GM18861 (cell line): Measurements from ENCODE around the gene CEBPG.

ENCODE experiments used
- ATAC-seq: cut with Tn5 transposase; IDR thresholded peaks from one replicate; pipeline ENCODE4 v1.9.1; 2021; ENCODE audit not compliant: unreplicated experiment

The CEBPG gene

DNA sequence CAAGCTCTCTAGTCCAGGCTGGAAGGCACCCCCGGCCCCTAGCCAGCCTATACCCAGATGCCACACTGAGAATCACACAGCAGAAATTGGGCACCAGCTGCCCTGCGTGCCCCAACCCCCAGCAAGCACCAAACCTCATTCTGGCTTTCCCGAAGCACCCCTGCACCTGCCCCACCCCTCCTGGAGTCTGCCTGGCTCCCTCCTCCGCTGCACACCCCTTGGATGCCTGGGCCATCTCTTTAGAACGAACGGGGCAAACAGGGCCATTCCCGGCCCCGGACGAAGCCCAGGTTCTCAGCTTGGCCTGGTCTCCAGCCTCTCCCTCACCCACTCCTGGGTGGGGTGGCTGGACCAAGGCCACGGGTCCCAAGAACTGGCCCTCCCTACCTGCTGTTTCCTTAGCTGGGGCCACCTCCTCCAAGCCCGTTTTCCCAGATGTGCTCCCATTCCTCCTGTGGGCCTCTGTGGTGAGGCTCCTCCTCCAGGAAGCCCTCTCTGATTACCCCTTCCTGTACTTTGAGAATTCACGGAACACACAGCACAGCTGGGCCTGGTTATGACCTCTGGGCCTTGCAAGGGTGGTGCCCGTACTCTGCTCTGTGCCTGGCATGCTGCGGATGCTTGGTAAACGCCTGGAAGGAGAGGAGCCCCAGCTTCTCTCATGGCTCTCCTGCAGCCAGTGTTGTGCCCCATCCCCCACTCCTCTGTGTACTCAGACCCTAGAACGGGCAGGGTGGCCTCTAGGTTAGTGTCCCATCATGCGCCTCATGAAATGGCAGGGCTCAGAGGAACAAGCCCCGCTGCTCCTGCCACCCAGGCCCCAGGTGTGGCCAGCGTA, 21.4 kb downstream of the CEBPG start:
- no peak for ATAC-seq

DNA sequence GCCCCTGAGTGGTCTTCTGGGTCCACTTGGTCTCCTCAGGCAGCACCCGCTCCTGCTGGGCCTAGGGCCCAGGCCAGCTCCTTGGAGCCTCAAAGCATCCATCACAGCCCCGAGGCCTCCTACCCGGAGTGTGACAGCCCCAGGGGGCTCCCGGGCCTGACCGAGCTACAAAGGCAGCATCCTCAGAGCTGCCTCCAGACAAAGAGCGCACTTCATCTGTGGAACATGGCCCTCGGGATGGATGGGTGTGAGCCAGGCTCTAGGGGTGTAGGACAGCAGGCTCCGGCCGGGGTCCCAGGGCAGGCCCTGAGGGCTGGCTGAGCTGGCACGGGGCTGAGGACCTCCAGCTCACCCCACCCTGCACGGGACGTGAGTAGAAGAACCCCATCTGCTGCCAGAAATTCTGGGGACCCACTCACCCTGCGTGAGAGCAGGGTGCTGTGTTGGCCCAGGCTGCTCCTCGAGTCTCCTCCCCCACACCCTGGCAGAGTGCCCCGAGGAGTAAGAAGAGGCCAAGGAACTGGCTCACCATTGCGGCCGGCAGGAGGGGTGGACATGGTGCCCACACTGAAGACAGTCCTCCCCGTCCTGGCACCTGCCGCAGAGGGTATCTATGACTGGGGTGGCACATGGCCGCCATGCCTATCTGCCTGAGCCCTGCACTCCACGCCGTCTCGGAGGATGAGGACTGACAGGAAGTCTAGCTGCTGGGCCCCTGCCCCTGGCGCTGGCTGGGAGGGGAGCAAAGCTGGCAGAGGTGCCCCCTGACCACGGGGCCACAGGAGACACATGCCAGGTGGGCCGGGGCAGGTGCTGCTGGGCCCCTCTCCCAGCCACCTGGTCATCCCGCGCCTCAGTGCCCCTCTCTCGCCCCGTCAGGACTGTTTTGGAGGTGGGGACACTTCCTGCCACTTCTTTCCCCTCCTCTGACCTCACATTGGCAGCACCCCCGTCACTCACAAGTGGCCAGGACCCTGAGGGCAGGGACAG, 22.3 kb downstream of the CEBPG start:
- ATAC-seq, result no peak

DNA sequence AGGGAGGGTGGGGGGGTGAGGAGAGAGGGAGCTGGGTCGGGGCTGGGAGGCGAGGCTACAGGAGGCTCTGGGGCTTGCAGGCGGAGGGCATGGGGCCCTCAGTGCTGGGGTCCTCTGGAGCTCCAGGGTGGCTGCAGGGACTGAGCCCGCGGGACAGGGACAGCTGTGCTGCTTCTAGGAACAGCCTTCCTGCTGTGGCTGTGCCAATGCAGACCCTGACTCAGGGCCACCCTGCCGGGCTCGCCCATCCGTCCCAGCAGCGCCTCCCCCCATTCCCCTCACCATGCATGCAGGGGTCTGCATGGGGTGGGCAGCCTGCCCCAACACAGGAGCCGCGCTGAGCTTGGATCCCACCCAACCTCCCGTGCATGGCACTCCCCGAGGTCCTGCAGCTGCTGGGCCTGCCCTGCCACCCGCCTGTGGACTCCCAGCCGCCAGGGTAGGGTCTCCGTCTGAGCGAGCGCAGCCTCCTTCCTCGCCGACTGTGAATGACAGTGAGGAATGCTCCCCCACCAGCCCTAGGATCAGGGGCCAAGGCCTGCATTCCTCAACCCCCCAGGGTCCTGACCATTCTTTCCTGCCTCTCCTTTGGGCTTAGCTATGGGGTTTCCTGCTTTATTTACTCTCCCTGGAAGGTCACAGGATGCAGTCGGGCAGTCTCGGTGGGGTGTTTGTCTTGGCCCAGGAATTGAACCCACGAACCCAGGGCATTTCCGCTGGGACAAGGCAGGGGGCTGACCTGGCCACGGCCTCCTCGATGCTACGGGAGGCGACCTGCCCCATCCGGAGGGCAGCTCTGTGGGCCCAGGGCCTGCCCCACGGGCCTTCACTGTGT, 23.4 kb downstream of the CEBPG start:
- ATAC-seq, result no peak

DNA sequence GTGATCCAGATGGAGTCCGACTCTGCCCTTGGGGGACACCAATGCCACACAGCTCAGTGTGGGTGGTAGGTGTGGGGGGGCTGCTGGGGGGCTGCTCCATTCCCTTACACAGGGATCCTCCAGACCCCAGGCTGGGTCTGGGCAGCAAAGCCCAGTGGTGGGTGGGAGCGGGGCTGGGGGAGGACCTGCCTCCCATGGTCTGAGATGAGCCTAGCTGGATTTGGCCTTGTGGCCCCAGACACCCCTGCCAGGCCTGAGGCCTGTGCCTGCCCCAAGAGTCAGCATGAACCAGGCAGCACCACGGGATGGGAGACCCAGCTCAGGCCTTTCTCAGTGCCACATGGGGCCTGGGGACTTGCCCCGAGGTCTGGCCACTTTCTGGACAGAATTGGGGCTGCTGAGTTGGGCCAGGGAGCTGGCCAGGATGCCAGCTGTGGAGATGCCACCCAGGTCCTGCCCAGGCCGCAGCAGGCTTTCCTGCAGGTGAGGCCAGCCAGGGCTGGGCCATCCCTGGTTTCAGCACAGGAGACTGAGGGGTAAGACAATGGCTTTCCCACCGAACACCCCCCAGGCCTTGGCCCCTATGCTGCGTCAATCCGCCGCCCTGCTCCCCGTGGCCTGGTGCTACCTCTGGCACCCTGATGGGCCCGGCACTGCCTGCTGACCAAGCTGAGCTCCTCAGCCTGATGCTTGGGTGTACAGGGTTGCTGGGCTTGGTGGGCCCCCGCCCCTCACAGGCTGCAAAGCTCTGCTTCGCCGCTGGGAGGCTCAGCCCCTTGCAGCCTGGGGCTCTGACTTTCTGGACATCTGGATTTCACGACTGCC, 24.2 kb downstream of the CEBPG start:
- no peak for ATAC-seq

DNA sequence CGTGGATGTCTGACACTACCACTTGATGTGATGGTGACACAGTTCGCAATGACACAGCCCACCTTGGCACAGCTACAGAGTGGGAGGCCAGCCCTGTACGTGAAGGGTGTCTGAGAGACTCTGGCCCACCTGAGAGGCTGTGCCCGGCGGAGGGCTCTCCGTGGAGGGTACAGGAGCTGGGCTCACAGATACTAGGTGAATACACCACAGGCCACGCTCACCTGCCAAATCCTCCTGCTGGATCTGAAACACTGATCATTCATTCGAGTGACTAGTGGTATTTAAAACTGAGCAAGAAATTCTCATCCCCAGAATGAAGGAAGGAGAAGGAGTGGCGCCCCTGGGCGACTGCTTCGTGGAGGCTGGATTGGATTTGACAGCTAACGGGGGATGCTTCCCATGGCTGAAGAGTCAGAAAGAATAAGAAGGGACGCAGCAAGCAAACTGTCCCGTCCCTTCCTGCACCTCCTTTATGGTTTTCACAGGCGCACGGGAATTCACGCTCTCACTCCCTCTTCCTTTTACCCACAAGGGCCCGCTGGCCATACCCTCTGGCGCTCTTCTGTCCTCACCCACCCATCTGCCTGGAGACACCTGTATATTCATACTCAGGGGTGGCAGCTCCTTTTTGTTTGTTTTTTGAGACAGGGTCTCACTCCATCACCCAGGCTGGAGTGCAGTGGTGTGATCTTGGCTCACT, 25.0 kb downstream of the CEBPG start:
- ATAC-seq, result no peak

DNA sequence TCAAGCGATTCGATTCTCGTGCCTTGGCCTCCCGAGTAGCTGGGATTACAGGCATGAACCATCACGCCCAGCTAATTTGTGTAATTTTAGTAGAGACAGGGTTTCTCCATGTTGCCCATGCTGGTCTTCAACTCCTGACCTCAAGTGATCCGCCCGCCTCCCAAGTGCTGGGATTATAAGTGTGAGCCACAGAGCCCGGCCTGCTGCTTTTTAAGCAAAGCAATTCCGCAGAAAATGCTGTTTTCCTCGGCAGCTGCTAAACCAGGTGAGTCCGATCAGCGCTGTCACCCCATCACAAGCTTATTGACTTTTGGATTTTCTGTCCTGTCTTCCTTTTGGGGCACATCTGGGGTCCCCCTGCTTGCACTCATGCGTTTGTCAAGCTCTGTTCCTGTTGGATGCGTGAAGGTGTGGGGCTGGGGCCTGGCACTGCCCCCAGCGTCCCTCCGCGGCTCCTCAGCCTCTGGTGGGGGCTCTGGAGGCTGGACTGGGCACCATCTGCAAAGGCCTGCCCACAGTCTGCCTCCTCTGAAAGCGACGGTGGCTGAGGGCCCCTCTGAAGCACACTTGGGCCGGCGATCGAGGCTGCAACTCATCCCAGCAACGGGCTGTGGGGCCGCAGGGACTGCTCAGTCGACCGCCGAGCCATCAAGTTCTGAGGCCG, 25.7 kb downstream of the CEBPG start:
- ATAC-seq, result no peak

DNA sequence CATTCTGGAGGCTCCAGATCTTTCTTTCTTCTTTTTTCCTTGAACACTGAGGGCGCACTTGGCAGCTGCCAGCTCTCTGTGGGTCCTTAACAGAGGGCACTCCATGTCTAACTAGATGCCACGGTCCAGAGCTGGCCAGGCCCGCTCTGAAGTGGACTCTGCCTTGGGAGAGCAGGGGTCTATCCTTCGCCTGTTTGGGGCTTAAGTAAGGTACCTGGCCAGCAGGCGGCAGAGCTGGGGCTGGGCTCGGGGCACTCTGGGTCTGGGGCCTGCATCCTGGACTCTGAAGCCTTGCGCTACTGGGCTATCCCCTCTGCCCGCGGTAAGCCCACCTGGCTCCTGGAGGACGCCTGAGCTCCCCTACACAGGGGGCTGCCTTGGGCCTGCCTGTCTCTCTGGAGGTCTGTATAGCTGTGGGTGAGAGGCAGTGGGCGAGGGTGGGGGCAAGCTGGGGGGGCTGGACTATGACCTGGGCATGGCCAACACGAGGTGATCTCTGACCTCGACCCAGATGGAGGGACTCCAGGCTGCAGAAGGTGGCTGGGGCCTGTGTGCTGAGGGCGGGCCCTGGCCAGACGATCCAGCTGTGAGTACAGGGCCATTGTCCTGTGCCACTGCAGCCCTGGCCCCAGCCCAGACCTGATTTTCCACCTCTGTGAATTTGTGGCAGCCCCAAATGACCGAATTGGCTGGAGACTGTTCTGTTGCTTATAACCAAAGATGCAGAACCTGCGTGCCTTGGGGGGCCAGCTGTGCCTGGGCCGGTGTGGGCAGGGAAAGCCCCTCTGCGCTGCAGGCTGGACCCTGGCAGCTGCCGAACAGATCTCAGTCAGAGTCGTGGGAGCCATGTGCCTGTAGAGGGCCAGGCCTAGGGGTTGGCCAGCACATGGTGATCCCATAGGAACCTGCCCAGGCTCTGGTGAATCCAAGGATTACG, 26.5 kb downstream of the CEBPG start:
- no peak for ATAC-seq

DNA sequence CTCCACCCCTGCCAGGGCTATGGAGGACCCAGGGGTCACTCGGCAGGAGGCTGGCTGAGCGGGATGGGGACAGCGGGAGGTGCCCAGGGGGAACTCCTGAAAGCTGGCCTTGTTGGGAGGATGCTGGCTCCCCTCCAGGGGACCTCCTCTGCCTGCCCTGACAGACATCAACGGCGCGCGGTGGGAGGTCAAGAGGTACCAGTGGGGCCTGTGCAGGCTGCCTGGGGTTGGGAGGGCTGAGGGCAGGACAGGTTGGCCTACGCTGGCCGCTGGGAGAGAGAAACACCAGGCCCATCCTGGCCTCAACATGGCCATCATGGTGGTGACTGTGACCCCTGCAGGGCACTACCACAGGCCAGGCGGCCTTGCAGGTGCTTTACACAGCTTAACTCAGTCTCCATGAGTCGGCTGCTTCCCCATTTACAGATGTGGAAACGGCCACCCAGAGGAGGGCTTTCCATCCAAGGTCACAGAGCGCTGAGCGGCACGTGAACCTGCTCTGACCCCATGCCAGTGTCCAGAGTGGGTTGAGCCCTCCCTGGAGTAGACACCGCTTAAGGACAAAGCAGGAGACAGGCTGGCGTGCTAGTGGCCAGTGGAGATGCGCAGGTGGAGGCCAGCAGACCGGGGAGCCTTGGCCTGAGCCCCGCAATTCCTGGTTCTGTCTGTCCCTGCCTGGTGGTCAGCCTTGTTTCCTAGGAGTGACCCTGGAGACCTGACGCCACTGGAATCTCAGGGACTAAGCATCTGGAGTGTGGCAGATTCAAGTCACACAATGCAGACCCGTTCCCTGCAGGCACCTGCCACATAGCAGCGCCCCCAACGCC, 27.6 kb downstream of the CEBPG start:
- no peak for ATAC-seq

DNA sequence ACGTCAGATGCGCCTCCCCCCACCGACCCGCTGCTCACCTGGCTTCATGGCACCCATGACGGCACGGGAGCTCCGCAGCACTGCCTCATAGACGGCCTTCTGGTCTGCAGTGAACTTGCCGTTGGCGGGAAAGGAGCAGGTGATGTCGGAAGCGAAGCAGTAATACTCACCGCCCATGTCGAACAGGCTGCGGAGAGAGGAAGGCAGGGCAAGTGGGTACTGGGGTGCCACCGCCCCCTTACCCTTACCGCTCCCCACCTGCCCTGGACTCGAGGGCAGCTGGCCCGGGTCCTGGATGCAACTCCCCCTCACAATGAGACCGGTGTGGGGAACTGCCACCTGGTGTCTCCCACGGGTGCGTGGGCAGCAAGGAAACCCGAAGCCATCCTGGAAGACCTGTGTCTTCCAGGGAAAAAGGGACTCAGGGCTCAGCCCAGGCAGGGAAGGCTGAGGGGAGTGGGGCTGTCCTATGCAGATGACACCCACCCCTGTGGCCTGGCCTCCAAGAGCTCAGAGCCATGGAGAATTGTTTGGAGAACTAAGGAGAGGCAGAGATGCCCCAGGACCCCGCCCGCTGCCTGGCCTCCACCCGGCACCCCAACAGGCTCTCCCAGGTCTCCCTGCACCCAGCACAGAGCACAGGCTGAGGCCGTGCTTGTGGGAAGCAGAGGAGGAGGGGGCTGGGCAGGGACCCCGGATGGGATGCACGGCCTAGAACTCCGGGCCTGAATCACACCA, 28.3 kb downstream of the CEBPG start:
- no peak for ATAC-seq

DNA sequence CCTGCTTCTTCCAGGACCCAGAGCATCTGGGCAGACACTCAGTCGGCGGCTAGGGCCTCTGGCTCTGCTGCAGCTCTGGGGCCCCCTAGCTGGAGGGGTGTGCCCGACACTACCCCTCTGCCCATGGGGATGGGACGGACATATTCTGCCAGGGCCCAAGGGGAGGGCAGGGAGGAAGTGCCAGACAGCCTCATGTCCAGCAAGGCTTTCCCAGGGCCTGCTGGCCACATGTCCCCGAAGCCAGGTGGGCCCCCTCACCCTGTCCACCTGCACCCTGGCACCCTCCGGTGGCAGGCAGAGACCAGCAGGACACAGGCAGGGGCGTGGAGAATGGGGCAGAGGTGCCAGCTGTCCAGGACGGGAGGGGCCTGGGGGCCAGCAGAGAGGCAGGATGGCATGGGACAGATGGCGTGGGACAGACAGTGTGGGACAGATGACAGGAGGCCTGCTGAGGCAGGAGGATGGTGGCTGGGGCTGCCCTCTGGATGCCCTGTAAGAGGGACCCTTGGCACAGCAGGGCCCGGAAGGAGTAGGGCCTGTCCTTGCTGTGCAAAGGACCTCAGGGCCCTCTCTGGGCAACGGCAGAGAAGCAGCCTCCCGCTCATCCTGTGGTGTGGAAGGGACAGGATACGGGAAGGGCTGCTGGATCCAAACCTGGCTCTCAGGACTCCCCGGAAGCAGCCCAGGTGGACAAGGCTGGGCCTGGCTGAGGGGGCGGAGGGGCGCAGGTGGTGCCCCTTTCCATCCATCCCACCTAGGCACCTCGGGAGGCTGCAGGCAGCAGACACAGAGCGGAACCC, 29.1 kb downstream of the CEBPG start:
- ATAC-seq, result no peak

DNA sequence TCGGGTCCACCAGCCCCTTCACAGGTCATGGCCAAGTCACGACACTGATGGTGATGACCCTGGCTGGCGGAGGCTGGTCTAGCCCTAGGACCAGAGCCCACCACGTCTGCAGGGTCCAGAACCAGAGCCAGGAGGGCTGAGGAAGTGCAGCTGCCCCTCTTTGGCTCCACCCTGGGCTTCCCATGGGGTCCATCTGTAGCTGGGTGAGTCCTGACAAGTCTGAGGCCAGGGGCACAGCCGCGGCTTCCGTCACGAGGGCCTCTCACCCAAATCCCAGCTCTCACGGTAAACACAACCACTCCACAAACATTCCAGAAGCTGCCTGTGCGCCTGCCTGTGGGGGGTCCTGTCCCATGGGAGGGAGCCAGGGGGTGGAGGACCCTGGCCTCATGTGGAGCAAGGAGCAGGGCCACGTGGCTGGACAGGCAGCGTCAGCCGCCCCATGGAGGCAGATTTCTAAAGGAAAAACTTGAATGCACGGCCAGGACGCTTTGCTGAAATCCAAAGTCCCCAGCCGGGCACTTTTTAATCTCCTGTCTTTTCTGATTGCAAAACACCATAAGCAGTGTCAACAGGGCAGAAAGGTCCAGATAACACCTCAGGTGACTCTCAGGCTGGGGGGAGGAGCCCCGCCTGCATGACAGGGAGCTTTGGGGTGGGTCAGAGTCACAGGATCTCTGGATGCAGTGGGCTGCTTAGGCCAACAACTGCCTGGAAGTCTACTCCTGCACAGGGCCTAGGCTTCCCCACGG, 29.9 kb downstream of the CEBPG start:
- ATAC-seq, result no peak

DNA sequence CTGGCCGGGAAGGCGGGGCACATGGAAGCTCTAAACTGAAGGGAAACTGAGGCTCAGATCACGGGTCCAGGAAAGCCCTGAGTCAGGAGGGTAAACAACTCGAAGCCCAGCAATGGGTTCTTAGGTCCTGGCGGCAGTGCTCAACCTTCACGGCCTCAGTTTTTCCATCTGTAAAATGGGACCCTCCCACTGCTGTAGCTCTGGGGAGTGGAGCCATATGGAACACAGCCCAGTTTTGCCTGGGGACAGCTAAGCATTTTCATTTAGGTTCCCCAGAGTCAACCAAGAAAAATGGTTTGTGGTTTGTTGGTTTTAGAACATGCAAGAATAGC, 30.4 kb downstream of the CEBPG start:
- ATAC-seq, result no peak

DNA sequence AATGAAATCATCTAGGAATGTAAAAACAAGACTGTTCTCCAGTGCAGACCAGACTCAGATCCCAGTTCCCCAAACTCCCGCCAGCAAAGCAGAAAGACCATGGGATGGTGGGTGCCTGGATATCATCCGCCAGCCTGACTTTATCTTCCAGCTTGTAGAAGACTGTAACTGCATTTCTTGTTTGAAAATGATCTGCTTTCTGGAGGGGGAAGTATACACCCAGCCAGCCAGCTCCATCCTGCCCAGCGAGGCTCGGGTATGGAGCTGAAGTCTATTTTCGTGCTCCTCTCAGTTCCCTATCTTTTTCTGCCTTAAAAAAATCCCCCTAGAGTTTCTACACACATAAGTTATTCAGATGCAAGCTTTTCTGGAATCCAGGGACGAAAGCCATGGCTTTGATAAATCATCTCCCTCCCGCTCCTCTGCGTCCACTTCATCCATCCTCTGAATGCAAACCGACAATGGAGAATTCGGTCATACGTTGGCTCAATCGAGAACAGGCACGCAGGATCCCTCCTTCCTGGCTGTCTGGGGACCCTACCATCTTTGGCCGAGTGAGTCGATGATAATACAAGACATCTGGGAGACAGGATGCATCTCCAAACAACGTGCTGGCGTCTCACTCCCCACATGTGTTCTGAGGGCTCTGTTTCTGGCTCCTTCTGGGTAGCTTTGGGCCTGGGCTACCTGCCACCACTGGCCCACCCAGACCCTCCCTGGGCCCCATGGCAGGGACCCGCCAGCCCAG, 31.2 kb downstream of the CEBPG start:
- no peak for ATAC-seq

DNA sequence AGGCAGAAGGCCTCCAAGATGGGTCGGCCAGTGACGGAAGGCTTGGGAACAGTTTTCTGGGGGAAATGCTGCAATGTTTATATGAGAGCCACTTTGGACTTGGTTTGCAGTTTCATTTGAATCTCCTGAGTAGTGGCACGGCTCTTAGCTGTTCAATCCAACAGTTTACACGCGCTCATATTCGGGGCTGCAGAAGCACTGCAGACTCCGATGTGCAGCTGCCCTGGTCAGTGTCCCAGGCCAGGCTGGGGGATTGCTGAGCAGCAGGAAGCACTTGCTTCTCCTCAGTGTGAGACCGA, 31.7 kb downstream of the CEBPG start:
- ATAC-seq, result no peak
